Vagina (tissue), 2 donors: ENCODE results near the gene AKR1C2. TPM values are rescaled to one million over a fixed set of nuclear protein-coding genes. Genes with fewer than 3 reads are reported as not detected.
A peak's percentile ranks its signal among the peaks of the same experiment; 100 is the strongest.
"Not testable (repeated sequence)": the region's sequence is repeated elsewhere in the genome, so short reads cannot be mapped to it uniquely, and the experiment has no call there.

ENCODE experiments used
- DNase-seq, 2 donors: peaks; one replicate each; pipeline ENCODE4 v3.0.0-alpha.2; 2017; ENCODE audit errors: extremely low spot score in 2 of 2
- H3K27ac ChIP-seq: fragments of 200-600 bp; sonication (generic); one replicate; pipeline ENCODE4 v1.5.1; 2019
- H3K27me3 ChIP-seq: fragments of 200-600 bp; sonication (generic); one replicate; pipeline ENCODE4 v1.5.1; 2019
- H3K36me3 ChIP-seq, 2 donors: fragments of 200-600 bp; sonication (generic); one replicate each; pipeline ENCODE4 v1.5.1; 2017 to 2019
- H3K4me1 ChIP-seq: fragments of 200-600 bp; sonication (generic); one replicate; pipeline ENCODE4 v1.5.1; 2019
- H3K4me3 ChIP-seq, 2 donors: fragments of 200-600 bp; sonication (generic); 1 replicate in 1 of 2; 2 replicates in 1 of 2; pipeline ENCODE4 v1.5.1; 2016 to 2019
- H3K9me3 ChIP-seq: fragments of 200-600 bp; sonication (generic); one replicate; pipeline ENCODE4 v1.5.1; 2019
- CTCF ChIP-seq, 3 experiments: fragments of 450-650 bp in 2 of 3; fragments of 200-600 bp in 1 of 3; sonication (generic) in 1 of 3; IDR thresholded peaks; one replicate each; pipeline ENCODE4 v1.5.1; 2017 to 2019; ENCODE audit warnings: antibody characterized with exemption in 3 of 3, mild to moderate bottlenecking in 2 of 3, moderate library complexity in 2 of 3
- POLR2A ChIP-seq, 2 donors: fragments of 450-650 bp; IDR thresholded peaks; one replicate each; pipeline ENCODE4 v1.6.1; 2017; ENCODE audit warnings: antibody characterized with exemption in 2 of 2, mild to moderate bottlenecking in 2 of 2, moderate library complexity in 2 of 2
- POLR2AphosphoS5 ChIP-seq, 2 donors: sonication (generic); formaldehyde crosslinking; IDR thresholded peaks; one replicate each; pipeline ENCODE4 v1.9.0; 2017; ENCODE audit warnings: antibody characterized with exemption in 2 of 2, mild to moderate bottlenecking in 2 of 2, low read depth in 1 of 2; ENCODE audit not compliant: insufficient read depth in 1 of 2
- intact Hi-C: fragments of 100-400 bp; cut with DNase I; formaldehyde crosslinking; loops from one replicate; pipeline ENCODE4 v1.15.1; 2023
- total RNA-seq: library from RNA; depleted of rRNA; stranded (reverse); fragments of >200 nt; gene quantifications from one replicate; pipeline ENCODE4 v1.2.3, GENCODE V29; 2016

Gene AKR1C2
- total RNA-seq, 1 donor from 2014 or later, result 104 TPM

GRCh38 chr10:4953405-4953804, 50.3 kb downstream of the AKR1C2 start:
- Histone ChIP-seq H3K36me3 (no peaks in the 10 kb centered on the region), H3K27ac (no peak overlapping the region), H3K4me1 (peaks cover 12% of the 10 kb centered on the region), H3K4me3 (no peak overlapping the region), H3K9me3 (no peaks in the 10 kb centered on the region), H3K27me3 (no peaks in the 10 kb centered on the region)
- intact Hi-C loops, result no loop called here
- TF ChIP-seq POLR2AphosphoS5 (IDR thresholded peaks at IDR 0.05; ENCODE audit: insufficient read depth in 1 of 2, low read depth in 1 of 2), result no peak
- TF ChIP-seq CTCF (IDR thresholded peaks at IDR 0.05), result no peak
- no peak for TF ChIP-seq POLR2A (IDR thresholded peaks at IDR 0.05)
- DNase-seq, result no peak

GRCh38 chr10:4951512-4952162, 52.0 kb downstream of the AKR1C2 start:
- intact Hi-C loops, result not testable (repeated sequence)

GRCh38 chr10:4947635-4948596, 55.7 kb downstream of the AKR1C2 start:
- H3K36me3 ChIP-seq, result no peaks in the 10 kb centered on the region
- no peaks in the 10 kb centered on the region for H3K9me3 ChIP-seq
- peak overlapping the region; percentile 80 for H3K27ac ChIP-seq
- no peak overlapping the region for H3K4me3 ChIP-seq
- intact Hi-C loops, result no loop called here
- peaks cover 61% of the 10 kb centered on the region for H3K4me1 ChIP-seq
- no peaks in the 10 kb centered on the region for H3K27me3 ChIP-seq
- peak in 1 of 2 donors; percentile 97 for DNase-seq
- TF ChIP-seq POLR2AphosphoS5 (IDR thresholded peaks at IDR 0.05; ENCODE audit: insufficient read depth in 1 of 2, low read depth in 1 of 2), result peak; percentile 41 to 95
- no peak for TF ChIP-seq POLR2A (IDR thresholded peaks at IDR 0.05)

More at GRCh38 chr10:4951512-4952162, 52.0 kb downstream of the AKR1C2 start:
- H3K27ac ChIP-seq, H3K27me3 ChIP-seq, DNase-seq, H3K4me3 ChIP-seq, H3K36me3 ChIP-seq, H3K9me3 ChIP-seq: not testable (repeated sequence)
- peaks cover 27% of the 10 kb centered on the region for H3K4me1 ChIP-seq

- no peaks in the 10 kb centered on the region for H3K27me3 ChIP-seq
- no peaks in the 10 kb centered on the region for H3K36me3 ChIP-seq
- H3K4me1 ChIP-seq, result peaks cover 69% of the 10 kb centered on the region
- H3K9me3 ChIP-seq, result no peaks in the 10 kb centered on the region
- peak overlapping the region; percentile 79 for H3K27ac ChIP-seq
- no peak for DNase-seq
- TF ChIP-seq CTCF (IDR thresholded peaks at IDR 0.05), result peak in 1 of 3 experiments; percentile 2
- no peak for TF ChIP-seq POLR2A (IDR thresholded peaks at IDR 0.05)
- no peak overlapping the region for H3K4me3 ChIP-seq
- intact Hi-C loops, result no loop called here
Measured at GRCh38 chr10:4947039-4947634, 56.5 kb downstream of the AKR1C2 start.

- DNase-seq, result no peak
- Histone ChIP-seq H3K4me1 (peaks cover 80% of the 10 kb centered on the region), H3K27ac (peak overlapping the region; percentile 79), H3K9me3 (no peaks in the 10 kb centered on the region), H3K36me3 (no peaks in the 10 kb centered on the region), H3K4me3 (no peak overlapping the region), H3K27me3 (no peaks in the 10 kb centered on the region)
- intact Hi-C loops, result no loop called here
- no peak for TF ChIP-seq CTCF (IDR thresholded peaks at IDR 0.05)
- TF ChIP-seq POLR2AphosphoS5 (IDR thresholded peaks at IDR 0.05; ENCODE audit: insufficient read depth in 1 of 2, low read depth in 1 of 2), result no peak
- no peak for TF ChIP-seq POLR2A (IDR thresholded peaks at IDR 0.05)
Measured at GRCh38 chr10:4945766-4946717, 57.6 kb downstream of the AKR1C2 start.
